ENCODE data around the gene FOXP3.

The FOXP3 gene

DNA sequence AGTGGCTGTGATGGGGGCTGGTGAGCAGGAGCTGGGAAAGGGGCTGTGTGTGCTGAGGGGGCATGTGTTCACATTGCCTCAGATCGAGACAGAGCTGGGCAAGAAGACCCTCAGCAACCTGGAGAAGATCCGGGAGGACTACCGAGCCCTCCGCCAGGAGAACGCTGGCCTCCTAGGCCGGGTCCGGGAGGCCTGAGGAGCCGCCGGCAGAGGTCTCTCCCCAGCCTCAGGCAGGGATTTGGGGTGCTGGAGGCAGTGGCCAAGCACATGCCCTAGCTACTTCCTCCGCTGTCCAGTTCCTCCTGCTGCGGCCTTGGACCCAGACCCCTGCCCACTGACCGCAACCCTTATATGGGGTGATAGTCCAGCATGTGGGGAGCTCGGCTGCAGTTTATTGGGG lies 14.4 kb downstream of the FOXP3 start:
- TF ChIP-seq, protein P1, sequence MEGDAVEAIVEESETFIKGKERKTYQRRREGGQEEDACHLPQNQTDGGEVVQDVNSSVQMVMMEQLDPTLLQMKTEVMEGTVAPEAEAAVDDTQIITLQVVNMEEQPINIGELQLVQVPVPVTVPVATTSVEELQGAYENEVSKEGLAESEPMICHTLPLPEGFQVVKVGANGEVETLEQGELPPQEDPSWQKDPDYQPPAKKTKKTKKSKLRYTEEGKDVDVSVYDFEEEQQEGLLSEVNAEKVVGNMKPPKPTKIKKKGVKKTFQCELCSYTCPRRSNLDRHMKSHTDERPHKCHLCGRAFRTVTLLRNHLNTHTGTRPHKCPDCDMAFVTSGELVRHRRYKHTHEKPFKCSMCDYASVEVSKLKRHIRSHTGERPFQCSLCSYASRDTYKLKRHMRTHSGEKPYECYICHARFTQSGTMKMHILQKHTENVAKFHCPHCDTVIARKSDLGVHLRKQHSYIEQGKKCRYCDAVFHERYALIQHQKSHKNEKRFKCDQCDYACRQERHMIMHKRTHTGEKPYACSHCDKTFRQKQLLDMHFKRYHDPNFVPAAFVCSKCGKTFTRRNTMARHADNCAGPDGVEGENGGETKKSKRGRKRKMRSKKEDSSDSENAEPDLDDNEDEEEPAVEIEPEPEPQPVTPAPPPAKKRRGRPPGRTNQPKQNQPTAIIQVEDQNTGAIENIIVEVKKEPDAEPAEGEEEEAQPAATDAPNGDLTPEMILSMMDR (IDR thresholded peaks at IDR 0.05; ENCODE audit: low read depth, low read length, missing control alignments) = no peak
- DNase-seq (ENCODE audit: low read depth) = no peak
- no peak overlapping the region for H3K4me3 ChIP-seq (ENCODE audit: low read depth, low read length)

- TF ChIP-seq, protein P1 (IDR thresholded peaks at IDR 0.05; ENCODE audit: low read depth, low read length, missing control alignments) = no peak
- no peak overlapping the region for H3K4me3 ChIP-seq (ENCODE audit: low read depth, low read length)
- no peak for DNase-seq (ENCODE audit: low read depth)
These were observed 14.9 kb downstream of the FOXP3 start for GRCh38 chrX:49249616-49250015.

DNA sequence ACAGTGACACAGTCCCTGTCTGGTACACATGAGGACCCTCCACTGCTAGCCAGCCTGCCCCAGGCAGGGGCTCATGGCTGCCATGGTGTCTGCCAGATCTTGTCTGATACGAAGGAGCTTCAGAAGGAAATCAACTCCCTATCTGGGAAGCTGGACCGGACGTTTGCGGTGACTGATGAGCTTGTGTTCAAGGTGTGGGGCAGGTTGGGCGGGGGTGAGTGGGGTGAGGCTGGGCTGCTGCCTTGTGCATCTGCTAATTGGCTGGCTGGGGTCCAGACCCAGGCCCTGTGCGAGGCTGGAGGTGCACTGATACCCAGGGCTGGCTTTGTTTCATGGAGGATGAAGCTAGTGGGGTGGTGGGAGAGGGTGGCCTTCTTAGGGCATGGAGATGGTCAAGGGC lies 15.4 kb downstream of the FOXP3 start:
- TF ChIP-seq, protein P1 (IDR thresholded peaks at IDR 0.05; ENCODE audit: low read depth, low read length, missing control alignments) = no peak
- DNase-seq (ENCODE audit: low read depth) = no peak

DNA sequence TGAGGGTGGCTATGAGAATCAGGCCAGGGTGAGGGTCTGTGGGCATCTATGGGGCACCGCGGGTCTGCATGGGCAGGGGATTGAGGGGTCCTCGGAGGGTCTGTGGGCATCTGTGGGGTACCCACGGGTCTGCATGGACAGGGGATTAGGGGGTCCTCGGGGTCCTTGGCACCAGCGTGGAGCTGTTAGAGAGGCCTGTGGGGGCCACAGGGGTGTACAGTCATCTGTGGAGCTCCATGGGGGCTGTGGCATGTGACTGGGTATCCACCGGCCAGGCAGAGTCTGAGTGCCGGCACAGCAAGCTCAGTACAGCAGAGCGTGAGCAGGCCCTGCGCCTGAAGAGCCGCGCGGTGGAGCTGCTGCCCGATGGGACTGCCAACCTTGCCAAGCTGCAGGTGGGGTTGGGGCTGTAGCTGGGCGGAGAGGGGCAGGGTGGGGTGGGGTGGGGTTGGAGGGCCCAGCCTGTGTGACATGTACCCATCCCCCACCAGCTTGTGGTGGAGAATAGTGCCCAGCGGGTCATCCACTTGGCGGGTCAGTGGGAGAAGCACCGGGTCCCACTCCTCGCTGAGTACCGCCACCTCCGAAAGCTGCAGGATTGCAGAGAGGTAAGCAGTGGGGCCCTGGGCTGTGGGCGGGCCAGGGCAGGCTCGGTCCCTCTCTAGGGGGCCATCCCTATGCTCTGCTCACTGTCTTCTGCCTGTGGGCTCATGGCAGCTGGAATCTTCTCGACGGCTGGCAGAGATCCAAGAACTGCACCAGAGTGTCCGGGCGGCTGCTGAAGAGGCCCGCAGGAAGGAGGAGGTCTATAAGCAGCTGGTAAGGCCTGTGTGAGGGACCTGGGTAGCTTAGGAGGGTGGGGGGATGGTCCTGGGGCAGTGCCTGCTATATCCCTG lies 16.3 kb downstream of the FOXP3 start:
- TF ChIP-seq, protein P1 (IDR thresholded peaks at IDR 0.05; ENCODE audit: low read depth, low read length, missing control alignments) = no peak
- no peak overlapping the region for H3K4me3 ChIP-seq (ENCODE audit: low read depth, low read length)
- no peak for DNase-seq (ENCODE audit: low read depth)

More for the DNA sequence above, 15.4 kb downstream of the FOXP3 start:
- H3K4me3 ChIP-seq (ENCODE audit: low read depth, low read length) = no peak overlapping the region

- DNase-seq (ENCODE audit: low read depth) = no peak
- no peak overlapping the region for H3K4me3 ChIP-seq (ENCODE audit: low read depth, low read length)
- TF ChIP-seq, protein P1 (IDR thresholded peaks at IDR 0.05; ENCODE audit: low read depth, low read length, missing control alignments) = no peak
These were observed 17.2 kb downstream of the FOXP3 start for GRCh38 chrX:49247346-49247745.

DNA sequence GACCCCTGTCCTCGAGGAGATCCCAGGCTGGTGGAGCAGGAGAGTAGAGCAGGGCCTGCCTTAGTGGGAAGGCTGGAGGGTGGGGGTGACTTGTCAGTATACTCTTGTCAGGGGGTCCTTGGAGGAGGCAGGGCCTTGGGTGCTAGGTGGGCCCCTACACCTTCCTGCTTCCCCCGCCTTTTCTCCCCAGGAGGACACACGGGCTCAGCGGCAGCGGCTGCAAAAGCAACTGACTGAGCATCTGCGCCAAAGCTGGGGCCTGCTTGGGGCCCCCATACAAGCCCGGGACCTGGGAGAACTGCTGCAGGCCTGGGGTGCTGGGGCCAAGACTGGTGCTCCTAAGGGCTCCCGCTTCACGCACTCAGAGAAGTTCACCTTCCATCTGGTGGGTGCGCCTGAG lies 18.0 kb downstream of the FOXP3 start:
- TF ChIP-seq, protein P1 (IDR thresholded peaks at IDR 0.05; ENCODE audit: low read depth, low read length, missing control alignments) = no peak
- DNase-seq (ENCODE audit: low read depth) = no peak
- no peak overlapping the region for H3K4me3 ChIP-seq (ENCODE audit: low read depth, low read length)

DNA sequence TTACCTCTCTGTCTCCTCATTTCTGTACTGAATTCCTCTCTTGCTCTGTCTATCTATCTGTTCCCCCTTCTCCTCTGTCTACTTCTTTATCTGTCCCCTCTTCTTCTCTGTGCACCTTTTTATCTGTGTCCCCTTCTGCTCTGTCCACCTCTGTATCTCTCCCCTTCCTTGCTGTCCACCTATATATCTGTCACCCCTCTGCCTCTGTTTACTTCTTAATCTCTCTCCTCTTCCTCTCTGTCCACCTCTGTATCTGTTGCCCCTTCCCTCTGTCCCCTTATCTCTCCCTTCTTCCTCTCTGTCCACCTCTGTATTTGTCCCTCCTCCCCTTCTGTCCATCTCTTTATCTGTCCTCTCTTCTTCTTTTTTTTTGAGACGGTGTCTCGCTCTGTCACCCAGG lies 20.3 kb downstream of the FOXP3 start:
- no peak overlapping the region for H3K4me3 ChIP-seq (ENCODE audit: low read depth, low read length)
- TF ChIP-seq, protein P1 (IDR thresholded peaks at IDR 0.05; ENCODE audit: low read depth, low read length, missing control alignments) = no peak
- no peak for DNase-seq (ENCODE audit: low read depth)
